ENCODE results near the gene CHST11.

DNA sequence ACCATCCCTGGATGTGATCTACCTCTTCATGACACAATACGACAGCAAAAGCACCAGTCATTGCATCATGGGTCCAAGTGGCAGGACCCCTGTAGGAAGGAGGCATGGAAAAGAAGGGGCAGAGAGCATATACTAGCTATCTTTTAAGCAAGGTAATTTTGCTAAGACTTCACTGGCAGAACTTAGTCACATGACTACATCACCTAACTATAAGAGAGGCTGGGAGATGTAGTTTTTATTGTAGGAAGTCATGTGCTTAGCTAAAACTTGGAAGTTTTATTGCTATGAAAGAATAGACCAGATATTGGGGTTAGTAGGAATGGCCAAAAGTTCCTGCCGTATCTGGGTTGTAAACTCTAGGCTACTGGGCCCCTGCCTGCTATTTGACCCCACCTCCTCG is 18.6 kb upstream of the CHST11 start:
- TF ChIP-seq, protein P1, sequence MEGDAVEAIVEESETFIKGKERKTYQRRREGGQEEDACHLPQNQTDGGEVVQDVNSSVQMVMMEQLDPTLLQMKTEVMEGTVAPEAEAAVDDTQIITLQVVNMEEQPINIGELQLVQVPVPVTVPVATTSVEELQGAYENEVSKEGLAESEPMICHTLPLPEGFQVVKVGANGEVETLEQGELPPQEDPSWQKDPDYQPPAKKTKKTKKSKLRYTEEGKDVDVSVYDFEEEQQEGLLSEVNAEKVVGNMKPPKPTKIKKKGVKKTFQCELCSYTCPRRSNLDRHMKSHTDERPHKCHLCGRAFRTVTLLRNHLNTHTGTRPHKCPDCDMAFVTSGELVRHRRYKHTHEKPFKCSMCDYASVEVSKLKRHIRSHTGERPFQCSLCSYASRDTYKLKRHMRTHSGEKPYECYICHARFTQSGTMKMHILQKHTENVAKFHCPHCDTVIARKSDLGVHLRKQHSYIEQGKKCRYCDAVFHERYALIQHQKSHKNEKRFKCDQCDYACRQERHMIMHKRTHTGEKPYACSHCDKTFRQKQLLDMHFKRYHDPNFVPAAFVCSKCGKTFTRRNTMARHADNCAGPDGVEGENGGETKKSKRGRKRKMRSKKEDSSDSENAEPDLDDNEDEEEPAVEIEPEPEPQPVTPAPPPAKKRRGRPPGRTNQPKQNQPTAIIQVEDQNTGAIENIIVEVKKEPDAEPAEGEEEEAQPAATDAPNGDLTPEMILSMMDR (conservative IDR thresholded peaks at IDR 0.05; ENCODE audit: low read depth, low read length) = no peak
- TF ChIP-seq EZH2 (IDR thresholded peaks at IDR 0.05; ENCODE audit: borderline replicate concordance, low read depth, low read length, poor library complexity, severe bottlenecking) = no peak

All from A673 (cell line).